Upper lobe of left lung (tissue), 6 donors: ENCODE results near the gene SERPINB3. TPM values are rescaled to one million over a fixed set of nuclear protein-coding genes. Genes with fewer than 3 reads are reported as not detected.
A peak's percentile ranks its signal among the peaks of the same experiment; 100 is the strongest.
"Not testable (repeated sequence)": the region's sequence is repeated elsewhere in the genome, so short reads cannot be mapped to it uniquely, and the experiment has no call there.

ENCODE experiments used
- ATAC-seq, 2 donors: fragments of 200-7000 bp; cut with Tn5 transposase; one replicate each; pipeline ENCODE4 v1.9.1; 2022; ENCODE audit warnings: mild to moderate bottlenecking in 2 of 2, moderate library complexity in 2 of 2; ENCODE audit not compliant: low FRiP score in 2 of 2
- DNase-seq, 2 donors: peaks; one replicate each; pipeline ENCODE4 v3.0.0-alpha.2; 2019 to 2020
- H3K27ac ChIP-seq, 4 donors: fragments of 200-600 bp; sonication (generic); one replicate each; pipeline ENCODE4 v1.5.1; 2016 to 2019
- H3K27me3 ChIP-seq, 4 donors: fragments of 200-600 bp; sonication (generic); one replicate each; pipeline ENCODE4 v1.5.1; 2017 to 2019
- H3K36me3 ChIP-seq, 4 donors: fragments of 200-600 bp; sonication (generic); one replicate each; pipeline ENCODE4 v1.5.1; 2016 to 2019
- H3K4me1 ChIP-seq, 4 donors: fragments of 200-600 bp; sonication (generic); one replicate each; pipeline ENCODE4 v1.5.1; 2018 to 2019
- H3K4me3 ChIP-seq, 4 donors: fragments of 200-600 bp; sonication (generic); one replicate each; pipeline ENCODE4 v1.5.1; 2017 to 2019; ENCODE audit warnings: mild to moderate bottlenecking in 2 of 4, moderate library complexity in 1 of 4
- H3K9me3 ChIP-seq, 4 donors: fragments of 200-600 bp; sonication (generic); one replicate each; pipeline ENCODE4 v1.5.1; 2018 to 2019
- EP300 ChIP-seq, 4 donors: sonication (generic); formaldehyde crosslinking; IDR thresholded peaks; one replicate each; pipeline ENCODE4 v1.5.1; 2017; ENCODE audit warnings: antibody characterized with exemption in 4 of 4, control low read depth in 2 of 4
- POLR2A ChIP-seq, 4 donors: fragments of 450-650 bp; IDR thresholded peaks; one replicate each; pipeline ENCODE4 v1.5.1; 2016 to 2017; ENCODE audit warnings: antibody characterized with exemption in 4 of 4, mild to moderate bottlenecking in 2 of 4
- POLR2AphosphoS5 ChIP-seq, 2 donors: sonication (generic); formaldehyde crosslinking; IDR thresholded peaks; one replicate each; pipeline ENCODE4 v1.5.1; 2017; ENCODE audit warnings: antibody characterized with exemption in 2 of 2
- WGBS, 2 donors: methylation state at CpG; one replicate each; pipeline ENCODE4 v1.1.5; 2017 to 2018; 5-methylcytosine and 5-hydroxymethylcytosine counted together
- total RNA-seq, 6 donors: library from RNA; depleted of rRNA in 4 of 6; stranded (reverse); fragments of >200 nt in 4 of 6; gene quantifications; one replicate each; pipeline versions ENCODE4 v1.1.0 to v1.2.1, GENCODE V29; 2016 to 2021
- TF ChIP-seq, protein P1 (sequence below), 6 experiments: fragments of 450-650 bp in 4 of 6; fragments of 200-600 bp in 2 of 6; sonication (generic) in 2 of 6; IDR thresholded peaks; one replicate each; pipeline ENCODE4 v1.5.1; 2016 to 2019; ENCODE audit warnings: antibody characterized with exemption in 6 of 6
- donor health status: DM: no; HTN: no; CAD: no; lungs with moderate emphysema.
- donor health status: DM: no; HTN: yes; CAD: no; lungs with severe emphysema.

Gene SERPINB3
- total RNA-seq, 6 donors from 2014 or later, result 0.30 to 63.6 TPM; not detected in 4

DNA sequence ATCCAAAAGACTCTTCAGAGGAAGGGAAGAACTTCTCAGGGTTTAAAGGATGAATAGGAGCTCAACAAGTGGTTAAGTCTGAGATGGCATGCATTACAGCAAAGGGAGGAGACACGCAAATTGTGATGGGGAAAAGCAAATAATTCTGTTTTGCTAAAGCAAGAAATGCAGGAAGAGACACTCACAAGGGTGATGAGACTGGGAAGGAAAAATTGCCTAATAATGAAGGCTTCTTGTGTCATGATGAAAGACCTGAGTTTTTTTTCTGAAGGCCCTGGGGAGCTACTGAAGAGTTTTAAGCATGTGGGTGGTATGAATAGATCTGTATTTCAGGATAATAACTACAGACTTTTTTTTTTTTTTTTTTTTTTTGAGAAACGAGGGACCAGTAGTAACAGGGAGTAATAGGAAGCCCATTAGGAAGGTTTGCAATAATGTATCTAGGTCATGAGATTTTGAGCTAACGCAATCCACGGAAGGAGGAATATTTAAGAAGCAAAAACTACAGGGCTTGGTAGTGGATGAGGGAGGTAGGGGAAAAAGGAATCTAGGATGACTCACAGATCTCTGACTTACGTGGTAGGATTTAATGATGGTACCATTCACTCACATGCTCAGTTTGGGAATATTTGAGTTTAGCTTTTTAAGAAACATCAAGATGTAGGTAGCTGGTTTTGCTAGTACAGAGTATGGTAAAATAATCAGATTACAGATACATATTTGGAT is 16.0 kb upstream of the SERPINB3 start:
- DNase-seq (no peak), ATAC-seq (peak in 1 of 2 donors; percentile 52)
- no peaks in the 10 kb centered on the region for H3K27me3 ChIP-seq
- H3K4me1 ChIP-seq, result no peaks in the 10 kb centered on the region
- no peak overlapping the region for H3K27ac ChIP-seq
- TF ChIP-seq, protein P1, sequence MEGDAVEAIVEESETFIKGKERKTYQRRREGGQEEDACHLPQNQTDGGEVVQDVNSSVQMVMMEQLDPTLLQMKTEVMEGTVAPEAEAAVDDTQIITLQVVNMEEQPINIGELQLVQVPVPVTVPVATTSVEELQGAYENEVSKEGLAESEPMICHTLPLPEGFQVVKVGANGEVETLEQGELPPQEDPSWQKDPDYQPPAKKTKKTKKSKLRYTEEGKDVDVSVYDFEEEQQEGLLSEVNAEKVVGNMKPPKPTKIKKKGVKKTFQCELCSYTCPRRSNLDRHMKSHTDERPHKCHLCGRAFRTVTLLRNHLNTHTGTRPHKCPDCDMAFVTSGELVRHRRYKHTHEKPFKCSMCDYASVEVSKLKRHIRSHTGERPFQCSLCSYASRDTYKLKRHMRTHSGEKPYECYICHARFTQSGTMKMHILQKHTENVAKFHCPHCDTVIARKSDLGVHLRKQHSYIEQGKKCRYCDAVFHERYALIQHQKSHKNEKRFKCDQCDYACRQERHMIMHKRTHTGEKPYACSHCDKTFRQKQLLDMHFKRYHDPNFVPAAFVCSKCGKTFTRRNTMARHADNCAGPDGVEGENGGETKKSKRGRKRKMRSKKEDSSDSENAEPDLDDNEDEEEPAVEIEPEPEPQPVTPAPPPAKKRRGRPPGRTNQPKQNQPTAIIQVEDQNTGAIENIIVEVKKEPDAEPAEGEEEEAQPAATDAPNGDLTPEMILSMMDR (IDR thresholded peaks at IDR 0.05), result no peak
- TF ChIP-seq EP300 (IDR thresholded peaks at IDR 0.05) (no peak), POLR2A (IDR thresholded peaks at IDR 0.05) (no peak), POLR2AphosphoS5 (IDR thresholded peaks at IDR 0.05) (no peak)
- no peak overlapping the region for H3K4me3 ChIP-seq
- H3K36me3 ChIP-seq, result no peaks in the 10 kb centered on the region
- no peaks in the 10 kb centered on the region for H3K9me3 ChIP-seq
- 53% methylated on average over 5 of the region's 5 CpGs for WGBS, 2 donors

DNA sequence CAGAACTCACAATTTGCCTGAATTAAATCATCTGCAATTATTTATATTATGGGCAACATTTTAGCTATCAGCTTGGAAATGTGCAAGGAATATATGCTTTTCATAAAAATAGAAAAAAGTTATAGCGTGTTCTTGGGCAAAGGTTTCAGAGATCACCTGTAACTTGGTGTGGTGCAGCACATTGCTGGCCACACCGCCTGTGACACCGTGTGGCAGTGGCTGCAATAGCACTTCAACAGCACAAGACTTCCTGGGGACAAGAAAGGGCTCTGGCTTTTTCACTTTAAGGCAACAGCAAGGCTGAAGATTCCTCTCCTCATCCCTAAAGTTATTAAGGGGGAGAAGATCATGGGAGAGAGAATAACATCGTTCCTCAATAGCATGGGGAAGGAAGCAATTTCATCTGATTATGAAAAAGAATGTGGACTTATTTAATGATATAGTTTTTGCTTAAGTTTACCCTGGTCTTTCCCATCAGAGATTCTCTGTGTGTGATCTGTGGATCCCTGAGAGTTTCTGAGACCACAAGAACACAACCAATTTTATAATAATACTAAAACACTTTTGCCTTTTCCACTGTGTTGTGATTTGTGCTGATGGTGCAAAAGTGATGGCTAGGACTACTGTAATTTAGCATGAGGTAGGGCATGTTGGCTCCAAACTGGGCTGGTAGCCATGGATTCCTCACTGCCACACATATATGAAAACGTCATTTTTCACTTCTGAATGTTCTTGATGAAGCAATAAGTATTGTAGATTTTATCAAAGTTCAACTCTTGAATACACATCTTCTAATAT is 15.0 kb upstream of the SERPINB3 start:
- Histone ChIP-seq H3K4me1 (no peaks in the 10 kb centered on the region), H3K9me3 (no peaks in the 10 kb centered on the region), H3K27me3 (no peaks in the 10 kb centered on the region), H3K27ac (no peak overlapping the region), H3K4me3 (no peak overlapping the region), H3K36me3 (no peaks in the 10 kb centered on the region)
- no peak for TF ChIP-seq POLR2A (IDR thresholded peaks at IDR 0.05)
- TF ChIP-seq POLR2AphosphoS5 (IDR thresholded peaks at IDR 0.05), result no peak
- TF ChIP-seq EP300 (IDR thresholded peaks at IDR 0.05), result no peak
- TF ChIP-seq, protein P1 (IDR thresholded peaks at IDR 0.05), result peak in 1 of 6 experiments; percentile 29
- 26 to 30% methylated on average over 5 of the region's 5 CpGs for WGBS, 2 donors
- DNase-seq (peak in 1 of 2 donors; percentile 21), ATAC-seq (no peak)

DNA sequence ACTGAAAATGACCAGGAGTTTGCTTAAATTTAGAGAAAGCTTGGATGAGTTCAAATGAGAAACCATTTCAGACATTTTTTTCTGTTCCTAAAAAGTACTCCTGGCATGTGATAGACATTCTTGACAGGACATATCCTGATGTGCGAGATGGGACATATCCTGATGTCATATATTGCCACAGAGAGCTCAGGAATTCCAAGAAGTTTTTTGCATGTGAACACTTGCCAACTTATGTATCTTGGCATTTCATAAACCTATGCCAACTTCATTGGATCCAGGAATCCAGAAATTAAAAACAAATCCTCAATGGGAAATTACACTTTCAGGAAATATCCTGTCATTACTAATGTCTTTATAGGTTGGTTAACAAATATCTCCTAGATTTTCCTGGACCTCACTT is 2.9 kb upstream of the SERPINB3 start:
- Histone ChIP-seq H3K9me3 (no peaks in the 10 kb centered on the region), H3K4me1 (no peaks in the 10 kb centered on the region), H3K27ac (no peak overlapping the region), H3K27me3 (no peaks in the 10 kb centered on the region), H3K36me3 (no peaks in the 10 kb centered on the region), H3K4me3 (no peak overlapping the region)
- WGBS, 2 donors, result 86 to 92% methylated on average over 1 of the region's 1 CpG
- ATAC-seq (no peak), DNase-seq (no peak)
- no peak for TF ChIP-seq EP300 (IDR thresholded peaks at IDR 0.05)
- TF ChIP-seq, protein P1 (IDR thresholded peaks at IDR 0.05), result no peak
- TF ChIP-seq POLR2A (IDR thresholded peaks at IDR 0.05), result no peak
- no peak for TF ChIP-seq POLR2AphosphoS5 (IDR thresholded peaks at IDR 0.05)

DNA sequence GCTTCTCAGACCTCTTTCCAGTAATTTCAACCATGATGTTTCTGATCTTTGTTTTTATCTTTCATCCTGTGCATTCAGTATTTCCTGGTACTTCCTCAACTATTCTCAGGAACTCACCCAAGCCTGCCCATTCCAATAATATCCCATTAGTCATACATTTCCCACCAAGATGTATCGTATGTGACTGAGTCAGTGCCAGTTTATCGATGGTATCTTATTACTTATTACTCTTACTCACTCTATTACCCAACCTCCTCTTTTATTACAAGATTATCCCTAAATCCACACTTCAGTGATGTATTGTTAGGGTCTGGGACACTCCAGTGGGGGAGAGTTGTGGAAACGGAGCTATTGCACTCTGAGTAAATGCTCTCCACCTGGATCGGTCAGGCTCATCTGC is 2.8 kb downstream of the SERPINB3 start:
- WGBS, 2 donors, result 84 to 90% methylated on average over 4 of the region's 4 CpGs
- DNase-seq, H3K4me1 ChIP-seq, H3K27ac ChIP-seq, H3K36me3 ChIP-seq, H3K27me3 ChIP-seq, H3K9me3 ChIP-seq, ATAC-seq, H3K4me3 ChIP-seq: not testable (repeated sequence)

DNA sequence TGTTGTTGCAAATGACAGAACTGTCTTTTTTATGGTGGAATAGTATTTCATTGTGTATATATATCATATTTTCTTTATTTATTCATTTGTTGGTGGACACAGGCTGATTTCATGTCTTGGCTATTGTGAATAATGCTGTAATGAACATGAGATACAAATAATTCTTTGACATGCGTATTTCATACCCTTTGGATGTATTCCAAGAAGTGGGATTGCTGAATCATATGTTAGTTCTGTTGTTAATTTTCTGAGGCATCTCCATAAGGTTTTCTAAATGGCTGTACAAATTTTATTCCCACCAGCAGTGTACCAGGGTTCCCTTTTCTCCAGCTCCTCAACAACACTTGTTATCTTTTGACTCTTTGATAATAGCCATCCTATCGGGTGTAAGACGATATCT is 11.4 kb downstream of the SERPINB3 start:
- ATAC-seq, H3K4me3 ChIP-seq, H3K27me3 ChIP-seq, H3K4me1 ChIP-seq, H3K36me3 ChIP-seq, H3K27ac ChIP-seq, DNase-seq, H3K9me3 ChIP-seq: not testable (repeated sequence)
- 70 to 73% methylated on average over 3 of the region's 3 CpGs for WGBS, 2 donors
